Caco-2 (cell line): ENCODE measurements around the gene LAP3. TPM values are rescaled to one million over a fixed set of nuclear protein-coding genes. Genes with fewer than 3 reads are reported as not detected.

Experiments
- BruUV-seq: library from RNA; stranded (reverse); fragments of 400-500 nt; replicated peaks from 2 replicates; lab custom pipeline; 2021; lab: Mats Ljungman, UMichigan
- CTCF ChIA-PET: fragments of 300-600 bp; sonication (Branson Sonifier 250); formaldehyde crosslinking; loops from one replicate; lab custom pipeline; 2022; ENCODE audit warnings: antibody characterized with exemption; lab: Charles Lee
- POLR2A ChIA-PET: fragments of 300-600 bp; sonication (Branson Sonifier 250); formaldehyde crosslinking; loops from one replicate; lab custom pipeline; 2022; ENCODE audit warnings: antibody characterized with exemption; lab: Charles Lee
- DNase-seq, 2 experiments: peaks; one replicate each; pipeline versions ENCODE4 v3.0.0 to v3.0.0-alpha.2; 2020 to 2022
- H3K27me3 ChIP-seq: replicated peaks from 2 replicates; pipeline ENCODE4 v1.6.0; 2011; ENCODE audit warnings: low read length; ENCODE audit not compliant: control insufficient read depth, insufficient read depth
- H3K36me3 ChIP-seq: 2 replicates; pipeline ENCODE4 v1.5.1; 2011; ENCODE audit warnings: low read length; ENCODE audit not compliant: control insufficient read depth, insufficient read depth
- H3K4me1 ChIP-seq: fragments of 250-450 bp; sonication (Bioruptor Pico); 2 replicates; pipeline ENCODE4 v1.5.1; 2020; ENCODE audit warnings: mild to moderate bottlenecking
- H3K4me3 ChIP-seq: 2 replicates; pipeline ENCODE4 v1.5.1; 2011; ENCODE audit warnings: low read depth, mild to moderate bottlenecking, control low read depth, low read length
- H3K9me3 ChIP-seq: fragments of 250-450 bp; sonication (Bioruptor Pico); 2 replicates; pipeline ENCODE4 v1.5.1; 2020; ENCODE audit warnings: mild to moderate bottlenecking, moderate library complexity
- H3K27ac Mint-ChIP-seq: one replicate; pipeline ENCODE4 v1.8.0; 2022; ENCODE audit warnings: mixed read lengths; ENCODE audit not compliant: unreplicated experiment
- H3K27me3 Mint-ChIP-seq: one replicate; pipeline ENCODE4 v1.8.0; 2022; ENCODE audit warnings: mixed read lengths; ENCODE audit not compliant: insufficient read depth, unreplicated experiment
- H3K36me3 Mint-ChIP-seq: one replicate; pipeline ENCODE4 v1.8.0; 2022; ENCODE audit warnings: mild to moderate bottlenecking, mixed read lengths; ENCODE audit not compliant: insufficient read depth, unreplicated experiment
- H3K4me1 Mint-ChIP-seq: one replicate; pipeline ENCODE4 v1.8.0; 2022; ENCODE audit warnings: low read depth, mixed read lengths; ENCODE audit not compliant: unreplicated experiment
- H3K4me3 Mint-ChIP-seq: one replicate; pipeline ENCODE4 v1.8.0; 2022; ENCODE audit warnings: mild to moderate bottlenecking, moderate library complexity, mixed read lengths; ENCODE audit not compliant: unreplicated experiment
- H3K9me3 Mint-ChIP-seq: one replicate; pipeline ENCODE4 v1.8.0; 2022; ENCODE audit warnings: mixed read lengths; ENCODE audit not compliant: unreplicated experiment
- intact Hi-C: fragments of 100-400 bp; cut with micrococcal nuclease; formaldehyde crosslinking; loops from one replicate; pipeline ENCODE4 v1.10.0; 2022; ENCODE audit not compliant: unreplicated experiment
- total RNA-seq: library from RNA; stranded (reverse); gene quantifications from 2 replicates; pipeline ENCODE4 v1.2.3, GENCODE V29; 2022
- TF ChIP-seq, protein P1 (sequence below), 2 experiments: fragments of 200-600 bp in 1 of 2; IDR thresholded peaks; 1 replicate in 1 of 2; 2 replicates in 1 of 2; pipeline versions ENCODE4 v1.5.1 to v1.8.0; 2011 to 2022; ENCODE audit warnings: antibody characterized with exemption in 1 of 2, control low read depth in 1 of 2, inconsistent platforms in 1 of 2, low read depth in 1 of 2, low read length in 1 of 2, mild to moderate bottlenecking in 1 of 2, moderate library complexity in 1 of 2; ENCODE audit not compliant: insufficient read depth in 1 of 2, severe bottlenecking in 1 of 2, unreplicated experiment in 1 of 2

The LAP3 gene
- total RNA-seq, 1 experiment from 2014 or later, result 62.7 TPM

GRCh38 chr4:17614416-17615299, 37.7 kb downstream of the LAP3 start, which contains the start of gene MED28:
TSS of gene MED28 (plus strand) at chr4:17614641. CDS start at chr4:17614655, 14 bp downstream.
- Mint-ChIP-seq H3K36me3 (peaks cover 35% of the 10 kb centered on the region), H3K27ac (peak within 1 kb of the TSS; percentile 98), H3K4me1 (no peaks in the 10 kb centered on the region), H3K9me3 (no peaks in the 10 kb centered on the region), H3K4me3 (peak within 1 kb of the TSS; percentile 97), H3K27me3 (no peaks in the 10 kb centered on the region)
- TSS peak; percentile 88 for BruUV-seq
- peak; percentile 92 to 93 for DNase-seq
- no peaks in the 10 kb centered on the region for H3K9me3 ChIP-seq
- no peaks in the 10 kb centered on the region for H3K27me3 ChIP-seq
- H3K4me1 ChIP-seq, result peaks cover 7% of the 10 kb centered on the region; the same call in 1 of the 2 replicates
- intact Hi-C loops, result loop anchor here (1.0 kb wide), 2 partner anchors 17 to 37 kb away; partner anchors contain the start of gene LAP3
- POLR2A ChIA-PET, result interaction anchor here (0.6 to 1.7 kb wide), 2 partner anchors 69 to 196 kb away, joined by 4 to 7 read pairs; partner anchors contain the start of genes DCAF16 and NCAPG
- CTCF ChIA-PET, result interaction anchor here (1.5 kb wide), 1 partner anchor 65 kb away, joined by 7 read pairs; no protein-coding TSS in a partner anchor
- peaks cover 1% of the 10 kb centered on the region for H3K36me3 ChIP-seq
- TF ChIP-seq, protein P1, sequence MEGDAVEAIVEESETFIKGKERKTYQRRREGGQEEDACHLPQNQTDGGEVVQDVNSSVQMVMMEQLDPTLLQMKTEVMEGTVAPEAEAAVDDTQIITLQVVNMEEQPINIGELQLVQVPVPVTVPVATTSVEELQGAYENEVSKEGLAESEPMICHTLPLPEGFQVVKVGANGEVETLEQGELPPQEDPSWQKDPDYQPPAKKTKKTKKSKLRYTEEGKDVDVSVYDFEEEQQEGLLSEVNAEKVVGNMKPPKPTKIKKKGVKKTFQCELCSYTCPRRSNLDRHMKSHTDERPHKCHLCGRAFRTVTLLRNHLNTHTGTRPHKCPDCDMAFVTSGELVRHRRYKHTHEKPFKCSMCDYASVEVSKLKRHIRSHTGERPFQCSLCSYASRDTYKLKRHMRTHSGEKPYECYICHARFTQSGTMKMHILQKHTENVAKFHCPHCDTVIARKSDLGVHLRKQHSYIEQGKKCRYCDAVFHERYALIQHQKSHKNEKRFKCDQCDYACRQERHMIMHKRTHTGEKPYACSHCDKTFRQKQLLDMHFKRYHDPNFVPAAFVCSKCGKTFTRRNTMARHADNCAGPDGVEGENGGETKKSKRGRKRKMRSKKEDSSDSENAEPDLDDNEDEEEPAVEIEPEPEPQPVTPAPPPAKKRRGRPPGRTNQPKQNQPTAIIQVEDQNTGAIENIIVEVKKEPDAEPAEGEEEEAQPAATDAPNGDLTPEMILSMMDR (IDR thresholded peaks at IDR 0.05; ENCODE audit: insufficient read depth in 1 of 2, low read depth in 1 of 2, low read length in 1 of 2, severe bottlenecking in 1 of 2, unreplicated experiment in 1 of 2), result no peak
- H3K4me3 ChIP-seq, result peak within 1 kb of the TSS; percentile 85

DNA sequence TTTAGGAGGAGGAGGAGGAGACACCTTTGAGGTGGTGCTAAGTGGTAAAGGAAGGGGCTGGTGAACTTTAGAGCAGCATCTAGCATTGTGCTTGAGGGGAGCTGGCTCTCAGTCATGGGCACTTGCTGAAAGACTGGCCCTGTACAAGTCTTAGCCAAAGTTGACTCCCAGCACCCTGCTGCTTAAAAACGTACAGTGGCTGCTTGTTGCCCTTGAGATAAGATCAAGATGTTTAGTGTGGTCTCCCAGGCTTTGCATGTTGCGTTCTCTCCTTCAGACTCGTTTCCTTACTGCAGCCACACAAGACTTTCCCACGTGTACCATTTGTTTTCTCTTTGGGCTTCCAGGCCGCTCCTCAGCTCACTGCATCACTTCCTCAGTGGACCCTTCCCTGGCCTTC, 39.3 kb downstream of the LAP3 start:
- TF ChIP-seq, protein P1 (IDR thresholded peaks at IDR 0.05; ENCODE audit: insufficient read depth in 1 of 2, low read depth in 1 of 2, low read length in 1 of 2, severe bottlenecking in 1 of 2, unreplicated experiment in 1 of 2), result no peak
- H3K27me3 Mint-ChIP-seq, result no peaks in the 10 kb centered on the region
- peak overlapping the region; percentile 50 for H3K27ac Mint-ChIP-seq
- no peaks in the 10 kb centered on the region for H3K9me3 Mint-ChIP-seq
- BruUV-seq, result TSS peak; percentile 14
- DNase-seq, result no peak
- no peaks in the 10 kb centered on the region for H3K4me1 Mint-ChIP-seq
- POLR2A ChIA-PET, result no interaction called here
- intact Hi-C loops, result no loop called here
- CTCF ChIA-PET, result no interaction called here
- Histone ChIP-seq H3K4me1 (peaks cover 7% of the 10 kb centered on the region; the same call in 1 of the 2 replicates), H3K27me3 (no peaks in the 10 kb centered on the region), H3K4me3 (no peak overlapping the region), H3K36me3 (peaks cover 1% of the 10 kb centered on the region), H3K9me3 (no peaks in the 10 kb centered on the region)
- peak overlapping the region; percentile 64 for H3K4me3 Mint-ChIP-seq
- H3K36me3 Mint-ChIP-seq, result peaks cover 51% of the 10 kb centered on the region

DNA sequence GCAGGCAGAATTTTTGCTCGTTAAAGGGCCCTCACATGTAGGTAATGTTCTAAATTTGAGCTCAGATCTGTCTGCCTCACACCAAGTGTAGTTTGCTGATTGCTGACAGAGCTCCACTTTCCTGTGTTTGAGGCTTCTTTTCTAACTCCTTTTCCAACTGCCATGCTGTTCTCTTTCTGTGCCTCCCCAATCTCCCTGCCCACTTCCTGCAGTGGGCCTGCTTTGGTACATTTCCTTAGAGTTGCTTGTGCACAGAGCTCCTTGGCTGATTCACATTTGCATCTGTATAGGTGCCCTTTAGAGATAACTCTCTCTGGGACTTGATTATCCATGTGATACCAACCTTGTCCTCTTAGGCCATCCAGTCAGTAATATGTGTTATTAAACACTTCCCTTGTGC, 41.9 kb downstream of the LAP3 start:
- CTCF ChIA-PET, result no interaction called here
- Mint-ChIP-seq H3K27me3 (no peaks in the 10 kb centered on the region), H3K36me3 (peaks cover 78% of the 10 kb centered on the region), H3K27ac (no peak overlapping the region), H3K9me3 (no peaks in the 10 kb centered on the region), H3K4me3 (no peak overlapping the region), H3K4me1 (no peaks in the 10 kb centered on the region)
- Histone ChIP-seq H3K36me3 (peaks cover 3% of the 10 kb centered on the region), H3K4me3 (no peak overlapping the region), H3K27me3 (no peaks in the 10 kb centered on the region), H3K4me1 (peaks cover 7% of the 10 kb centered on the region; the same call in 1 of the 2 replicates), H3K9me3 (no peaks in the 10 kb centered on the region)
- POLR2A ChIA-PET, result no interaction called here
- intact Hi-C loops, result no loop called here
- no TSS peak for BruUV-seq
- no peak for DNase-seq
- TF ChIP-seq, protein P1 (IDR thresholded peaks at IDR 0.05; ENCODE audit: insufficient read depth in 1 of 2, low read depth in 1 of 2, low read length in 1 of 2, severe bottlenecking in 1 of 2, unreplicated experiment in 1 of 2), result no peak
